Measurements from ENCODE around the gene LRRC10.

LRRC10 gene

GRCh38 chr12:69657376-69658137 lies 46.9 kb upstream of the LRRC10 start:
- no peaks in the 10 kb centered on the region for H3F3A ChIP-seq (ENCODE audit: insufficient read depth, low read length)
- no peaks in the 10 kb centered on the region for H3K4me1 ChIP-seq (ENCODE audit: insufficient read depth, low read length, severe bottlenecking)
- H3K4me3 ChIP-seq (ENCODE audit: low read depth, low read length, poor library complexity, severe bottlenecking), result no peak overlapping the region
- H3K36me3 ChIP-seq (ENCODE audit: insufficient read depth, low read length), result peaks cover 21% of the 10 kb centered on the region
- no peak overlapping the region for H2AFZ ChIP-seq (ENCODE audit: low read length)
- no peak overlapping the region for H3K9ac ChIP-seq (ENCODE audit: low read length)
- no peak overlapping the region for H3K4me2 ChIP-seq (ENCODE audit: low read length)
- H4K20me1 ChIP-seq (ENCODE audit: insufficient read depth, low read length), result no peaks in the 10 kb centered on the region
- no peaks in the 10 kb centered on the region for H3K79me2 ChIP-seq (ENCODE audit: insufficient read depth, low read length)
- TF ChIP-seq CTCF (IDR thresholded peaks at IDR 0.05; ENCODE audit: low read length), result no peak
- no peak for TF ChIP-seq EZH2 (IDR thresholded peaks at IDR 0.05; ENCODE audit: borderline replicate concordance, low read length)
- no peak overlapping the region for H3K27ac ChIP-seq (ENCODE audit: low read depth, low read length, poor library complexity, severe bottlenecking)
- no peaks in the 10 kb centered on the region for H3K27me3 ChIP-seq (ENCODE audit: insufficient read depth, low read length)
- H3K9me3 ChIP-seq (ENCODE audit: low read length), result no peaks in the 10 kb centered on the region
- H3K9me2 ChIP-seq (ENCODE audit: low read depth, low read length), result no peaks in the 10 kb centered on the region

GRCh38 chr12:69655616-69656340 lies 45.1 kb upstream of the LRRC10 start:
- no peaks in the 10 kb centered on the region for H3F3A ChIP-seq (ENCODE audit: insufficient read depth, low read length)
- no peak overlapping the region for H3K9ac ChIP-seq (ENCODE audit: low read length)
- H3K36me3 ChIP-seq (ENCODE audit: insufficient read depth, low read length), result peaks cover 21% of the 10 kb centered on the region
- no peak overlapping the region for H2AFZ ChIP-seq (ENCODE audit: low read length)
- H3K9me2 ChIP-seq (ENCODE audit: low read depth, low read length), result no peaks in the 10 kb centered on the region
- H3K4me2 ChIP-seq (ENCODE audit: low read length), result no peak overlapping the region
- H3K4me3 ChIP-seq (ENCODE audit: low read depth, low read length, poor library complexity, severe bottlenecking), result no peak overlapping the region
- no peaks in the 10 kb centered on the region for H3K9me3 ChIP-seq (ENCODE audit: low read length)
- TF ChIP-seq CTCF (IDR thresholded peaks at IDR 0.05; ENCODE audit: low read length), result no peak
- TF ChIP-seq EZH2 (IDR thresholded peaks at IDR 0.05; ENCODE audit: borderline replicate concordance, low read length), result no peak
- no peak overlapping the region for H3K27ac ChIP-seq (ENCODE audit: low read depth, low read length, poor library complexity, severe bottlenecking)
- H3K27me3 ChIP-seq (ENCODE audit: insufficient read depth, low read length), result no peaks in the 10 kb centered on the region
- no peaks in the 10 kb centered on the region for H3K4me1 ChIP-seq (ENCODE audit: insufficient read depth, low read length, severe bottlenecking)
- H3K79me2 ChIP-seq (ENCODE audit: insufficient read depth, low read length), result no peaks in the 10 kb centered on the region
- no peaks in the 10 kb centered on the region for H4K20me1 ChIP-seq (ENCODE audit: insufficient read depth, low read length)

GRCh38 chr12:69653703-69654102 lies 43.0 kb upstream of the LRRC10 start:
- Histone ChIP-seq H3K4me3 (ENCODE audit: low read depth, low read length, poor library complexity, severe bottlenecking) (no peak overlapping the region), H3K9me2 (ENCODE audit: low read depth, low read length) (no peaks in the 10 kb centered on the region), H2AFZ (ENCODE audit: low read length) (no peak overlapping the region), H3F3A (ENCODE audit: insufficient read depth, low read length) (no peaks in the 10 kb centered on the region), H3K27ac (ENCODE audit: low read depth, low read length, poor library complexity, severe bottlenecking) (no peak overlapping the region), H4K20me1 (ENCODE audit: insufficient read depth, low read length) (no peaks in the 10 kb centered on the region), H3K4me2 (ENCODE audit: low read length) (no peak overlapping the region), H3K27me3 (ENCODE audit: insufficient read depth, low read length) (no peaks in the 10 kb centered on the region), H3K9ac (ENCODE audit: low read length) (no peak overlapping the region), H3K9me3 (ENCODE audit: low read length) (no peaks in the 10 kb centered on the region), H3K79me2 (ENCODE audit: insufficient read depth, low read length) (no peaks in the 10 kb centered on the region), H3K4me1 (ENCODE audit: insufficient read depth, low read length, severe bottlenecking) (no peaks in the 10 kb centered on the region), H3K36me3 (ENCODE audit: insufficient read depth, low read length) (peaks cover 16% of the 10 kb centered on the region)
- TF ChIP-seq CTCF (IDR thresholded peaks at IDR 0.05; ENCODE audit: low read length) (no peak), EZH2 (IDR thresholded peaks at IDR 0.05; ENCODE audit: borderline replicate concordance, low read length) (no peak)

All from OCI-LY1 (cell line).